HG03565 (cell line): ENCODE results near the gene C11orf91.
"Not testable (repeated sequence)": the region's sequence is repeated elsewhere in the genome, so short reads cannot be mapped to it uniquely, and the experiment has no call there.

ENCODE experiments used
- ATAC-seq: cut with Tn5 transposase; IDR thresholded peaks from one replicate; pipeline ENCODE4 v1.9.1; 2021; ENCODE audit warnings: mild to moderate bottlenecking, moderate library complexity; ENCODE audit not compliant: unreplicated experiment

Gene C11orf91

DNA sequence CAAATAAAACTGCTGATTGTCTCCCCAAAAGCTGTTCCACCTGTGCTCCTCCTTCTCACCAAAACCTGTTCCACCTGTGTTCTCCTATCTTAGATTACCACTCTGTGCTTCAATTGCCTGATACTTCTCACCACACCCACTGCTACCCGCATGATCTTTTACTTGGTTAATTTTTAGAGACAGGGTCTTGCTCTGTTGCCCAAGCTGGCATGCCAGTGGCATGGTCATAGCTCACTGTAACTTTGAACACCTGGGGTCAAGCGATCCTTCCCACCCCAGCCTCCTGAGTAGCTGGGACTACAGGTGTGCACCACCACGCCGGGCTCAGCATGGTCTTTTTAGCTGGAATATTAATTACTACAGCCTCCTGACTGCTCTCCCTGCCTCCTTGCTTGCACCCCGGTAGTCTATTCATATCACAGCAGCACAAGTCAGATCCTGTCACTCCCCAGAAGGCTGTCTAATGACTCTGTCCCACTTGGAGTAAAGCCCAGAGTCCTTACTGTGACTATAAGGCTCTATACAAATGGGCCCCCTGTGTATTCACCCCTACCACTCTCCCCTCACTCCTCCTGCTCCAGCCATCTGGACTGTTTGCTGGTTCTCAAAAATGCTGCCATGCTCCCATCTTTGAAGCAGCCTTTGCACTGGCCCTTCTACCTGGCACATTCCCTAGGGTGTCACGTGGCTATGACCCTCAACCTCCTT, 3.5 kb downstream of the C11orf91 start:
- ATAC-seq, result no peak

DNA sequence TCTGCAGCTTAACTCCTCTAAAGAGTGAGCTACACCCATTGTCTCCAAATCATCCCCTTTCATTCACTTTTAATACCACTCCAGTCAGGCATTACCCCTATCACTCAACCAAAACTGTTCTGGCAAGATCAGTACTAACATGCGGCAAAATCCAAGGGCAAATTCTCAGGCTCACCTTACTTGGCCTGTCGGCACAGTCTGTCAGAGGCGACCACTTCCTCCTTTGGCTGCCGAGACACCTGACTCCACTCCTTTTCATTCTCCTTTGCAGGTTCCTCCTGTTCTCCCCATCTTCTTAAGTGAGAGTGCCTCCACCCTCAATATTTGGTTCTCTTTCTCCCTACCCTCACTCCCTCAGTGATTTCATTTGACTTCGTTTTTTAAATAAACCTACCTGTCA, 4.2 kb downstream of the C11orf91 start:
- ATAC-seq, result no peak

DNA sequence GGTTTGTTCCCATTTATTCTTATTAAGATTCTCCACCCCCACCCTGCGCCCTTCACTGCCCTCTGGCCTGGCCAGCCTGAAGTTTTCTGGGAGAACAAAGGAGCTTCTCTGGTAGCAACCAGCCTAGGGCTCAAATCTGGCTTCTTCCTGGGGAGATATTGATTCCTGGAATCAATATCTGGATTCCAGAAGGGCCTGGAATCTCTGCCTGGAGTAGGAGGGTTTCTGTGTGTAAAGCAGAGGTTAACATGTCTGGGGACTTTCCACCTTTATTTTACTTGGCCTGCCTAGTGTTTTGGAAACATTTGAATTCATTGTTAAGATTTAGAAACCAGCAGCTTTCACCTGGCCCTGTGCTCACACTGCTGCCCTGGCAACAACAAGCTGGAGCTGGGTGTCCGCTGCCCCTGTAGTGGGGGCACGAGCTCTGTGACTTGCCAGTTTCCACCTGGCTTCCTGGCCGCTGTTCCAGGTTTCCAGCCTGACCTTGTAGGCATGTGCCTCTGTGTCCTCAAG, 5.5 kb downstream of the C11orf91 start:
- ATAC-seq, result no peak

DNA sequence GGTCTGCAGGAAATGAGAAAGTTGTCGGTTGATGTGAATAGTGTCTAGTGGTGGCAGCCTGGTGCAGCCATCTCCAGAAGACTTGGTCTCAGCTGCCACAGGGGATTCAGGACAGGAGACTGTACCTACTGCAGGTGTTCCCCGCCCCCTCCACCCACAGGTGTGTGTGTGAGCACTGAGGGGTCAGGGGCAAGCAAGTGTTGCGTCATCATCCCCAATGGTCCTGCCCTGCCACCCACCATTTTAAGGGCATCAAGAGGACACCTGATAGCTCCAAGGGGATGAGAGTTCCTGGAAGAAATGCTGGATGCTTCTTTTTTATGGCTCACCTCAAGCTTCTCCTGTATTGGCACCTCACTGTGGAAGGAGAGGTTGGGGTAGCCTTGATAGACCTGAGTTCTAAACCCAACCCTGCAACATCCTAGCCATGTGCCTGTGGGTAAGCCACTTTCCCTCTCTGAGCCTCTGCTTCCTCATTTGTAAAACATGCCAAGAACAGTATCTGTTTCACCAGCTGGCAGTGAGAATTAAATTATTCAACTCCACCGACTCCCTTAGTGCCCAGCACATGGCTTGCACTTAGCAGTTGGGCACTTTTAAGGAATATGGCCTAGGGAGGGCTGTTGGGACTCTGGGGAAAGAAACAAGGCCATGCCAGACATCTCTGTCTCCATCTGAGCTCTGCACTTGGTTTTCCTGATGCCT, 6.1 kb downstream of the C11orf91 start:
- no peak for ATAC-seq

DNA sequence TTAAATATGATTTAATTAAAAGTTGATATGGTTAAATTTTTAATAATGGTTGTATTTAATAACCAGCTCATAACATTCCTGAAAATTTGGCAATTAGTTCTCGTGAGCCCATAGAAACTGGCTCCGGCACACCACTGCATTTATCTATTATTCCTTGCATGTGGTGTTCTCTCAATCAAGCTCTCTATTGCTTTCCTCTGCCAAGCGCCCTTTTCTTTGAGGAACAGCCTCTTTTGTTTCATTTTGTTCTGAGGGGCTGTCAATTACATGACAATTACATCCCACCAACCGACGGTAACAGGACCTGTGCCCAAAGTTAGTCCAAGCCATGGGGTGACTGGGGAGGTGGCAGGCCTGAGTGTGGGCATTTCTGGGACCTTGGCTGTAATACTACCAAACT, 8.1 kb downstream of the C11orf91 start:
- ATAC-seq, result no peak

DNA sequence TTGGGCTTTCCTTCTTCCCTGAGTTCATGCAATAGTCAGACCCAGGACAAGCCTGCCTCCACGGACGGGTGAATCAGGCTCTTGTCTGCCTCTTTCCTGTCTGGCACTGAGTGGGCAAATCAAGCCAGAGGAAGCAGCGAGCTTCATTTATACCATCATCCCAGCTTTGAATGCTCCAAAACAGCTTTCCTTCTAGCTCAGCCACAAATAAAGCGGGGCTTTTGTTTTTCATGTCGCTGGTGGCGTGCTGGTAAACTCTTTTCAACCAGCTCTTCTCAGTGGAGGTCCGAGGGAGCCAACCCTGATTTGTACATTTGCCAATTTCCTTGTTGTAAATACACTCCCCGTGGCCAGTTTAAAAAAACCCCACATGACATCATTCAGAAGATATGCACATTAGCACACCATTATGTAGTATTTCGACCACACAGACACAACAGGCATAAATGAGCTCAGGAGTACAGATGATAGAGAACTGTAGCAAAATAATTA, 8.6 kb downstream of the C11orf91 start:
- no peak for ATAC-seq

DNA sequence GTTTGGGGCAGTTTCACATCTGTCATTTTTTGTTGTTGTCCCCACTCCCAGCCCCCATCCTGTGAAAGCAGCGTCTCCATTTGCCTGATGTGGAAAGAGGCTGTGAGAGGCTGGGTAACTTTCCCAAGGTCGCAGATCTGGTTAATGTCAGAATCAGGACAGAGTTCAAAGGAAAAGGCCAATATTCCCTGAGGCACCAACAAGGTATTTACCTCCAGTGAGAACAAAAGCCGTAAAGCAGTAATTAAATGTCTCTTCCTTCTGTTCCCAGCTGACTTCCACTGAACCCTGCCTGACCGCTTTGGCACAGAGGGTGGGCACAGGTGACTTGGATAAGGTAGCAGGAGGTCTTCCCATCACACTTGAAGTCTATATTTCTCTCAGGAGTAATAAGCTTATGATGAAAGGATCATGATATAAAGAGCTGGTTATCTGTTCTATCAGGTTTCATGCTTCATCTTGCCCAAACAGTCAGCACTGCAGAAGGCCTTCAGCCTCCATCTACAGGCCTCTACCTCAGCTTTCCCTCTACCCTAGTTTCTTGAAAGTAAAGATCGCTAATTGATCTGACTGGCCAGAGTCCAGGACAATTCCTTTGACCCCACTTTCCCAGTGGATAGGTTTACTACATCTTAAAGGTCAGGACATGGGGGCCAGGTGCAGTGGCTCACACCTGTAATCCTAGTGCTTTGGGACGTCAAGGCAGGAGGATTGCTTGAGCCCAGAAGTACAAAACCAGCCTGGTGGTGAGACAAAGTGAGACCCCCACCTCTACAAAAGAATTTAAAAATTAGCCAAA, 9.4 kb downstream of the C11orf91 start:
- no peak for ATAC-seq

DNA sequence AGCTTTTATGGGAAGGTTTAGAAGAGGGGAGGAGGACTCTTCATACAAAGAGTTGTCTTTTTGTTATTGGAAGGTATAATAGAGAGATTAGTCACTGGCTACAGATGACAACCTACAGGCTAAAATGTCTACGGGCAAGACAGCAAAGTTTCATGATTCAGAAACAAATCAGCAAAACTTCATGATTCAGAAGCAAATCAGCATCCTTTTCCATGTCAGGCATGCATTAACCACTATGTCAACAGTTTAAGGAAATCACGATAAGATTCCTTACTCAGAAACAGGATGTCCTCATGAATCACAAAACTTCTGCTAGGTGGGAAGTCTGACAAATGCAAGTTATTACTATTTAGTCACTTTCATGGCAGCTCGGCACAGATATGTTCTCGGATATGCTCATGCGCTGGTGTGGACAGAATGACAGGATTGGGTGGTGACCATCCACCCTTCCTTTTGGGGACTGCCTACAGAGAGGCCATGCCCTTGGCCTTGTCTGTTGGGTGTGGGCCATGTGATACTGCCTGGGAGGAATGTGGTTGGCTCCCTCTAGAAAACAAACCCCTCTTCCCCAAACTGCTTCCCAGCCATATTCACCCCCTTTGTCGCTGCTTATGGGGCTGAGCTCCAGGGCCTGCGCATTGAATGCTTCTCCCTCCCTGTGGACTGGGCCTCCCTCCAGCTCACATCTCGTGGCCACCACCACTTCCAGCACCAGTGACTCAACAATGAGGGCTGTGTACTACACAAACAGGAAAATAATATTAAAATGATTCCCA, 10.1 kb downstream of the C11orf91 start:
- no peak for ATAC-seq

DNA sequence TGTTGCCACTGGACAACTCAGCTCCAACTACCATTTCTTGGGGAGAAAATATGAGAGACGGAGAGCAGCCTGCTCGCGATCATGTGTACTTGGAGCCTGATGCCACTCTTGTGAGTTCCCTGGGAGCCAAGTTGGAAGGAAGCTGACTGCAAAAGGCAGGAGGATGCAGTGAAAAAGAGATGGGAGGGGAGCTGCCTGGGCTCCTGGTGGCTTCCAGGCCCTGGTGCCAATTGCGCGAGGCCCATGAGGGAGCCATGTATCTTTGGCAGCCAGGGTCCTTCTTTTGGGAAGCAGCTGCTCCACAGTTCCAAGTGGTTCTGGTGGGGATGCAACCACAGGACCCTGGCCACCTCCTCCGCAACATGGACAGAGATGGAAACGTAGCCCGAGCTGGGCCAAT, 11.1 kb downstream of the C11orf91 start:
- ATAC-seq, result no peak

DNA sequence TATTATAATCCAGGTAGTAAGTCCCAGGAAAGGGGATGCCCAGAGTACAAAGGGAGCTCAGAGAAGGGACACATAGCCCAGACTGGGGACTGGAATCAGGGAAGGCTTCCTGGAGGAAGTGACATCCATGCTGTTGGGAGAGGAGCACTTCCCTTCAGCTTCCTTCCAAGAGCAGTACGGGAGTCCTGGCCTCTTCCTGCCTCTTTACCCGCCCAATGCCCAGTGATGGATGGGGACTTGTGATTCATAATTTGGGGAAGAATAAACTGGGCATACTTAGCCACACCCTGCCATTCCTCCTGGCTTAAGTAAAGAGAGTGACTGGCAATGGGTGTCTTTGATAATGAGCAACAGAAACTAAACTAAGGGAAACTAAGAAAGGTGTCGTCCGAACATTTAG, 11.5 kb downstream of the C11orf91 start:
- no peak for ATAC-seq

DNA sequence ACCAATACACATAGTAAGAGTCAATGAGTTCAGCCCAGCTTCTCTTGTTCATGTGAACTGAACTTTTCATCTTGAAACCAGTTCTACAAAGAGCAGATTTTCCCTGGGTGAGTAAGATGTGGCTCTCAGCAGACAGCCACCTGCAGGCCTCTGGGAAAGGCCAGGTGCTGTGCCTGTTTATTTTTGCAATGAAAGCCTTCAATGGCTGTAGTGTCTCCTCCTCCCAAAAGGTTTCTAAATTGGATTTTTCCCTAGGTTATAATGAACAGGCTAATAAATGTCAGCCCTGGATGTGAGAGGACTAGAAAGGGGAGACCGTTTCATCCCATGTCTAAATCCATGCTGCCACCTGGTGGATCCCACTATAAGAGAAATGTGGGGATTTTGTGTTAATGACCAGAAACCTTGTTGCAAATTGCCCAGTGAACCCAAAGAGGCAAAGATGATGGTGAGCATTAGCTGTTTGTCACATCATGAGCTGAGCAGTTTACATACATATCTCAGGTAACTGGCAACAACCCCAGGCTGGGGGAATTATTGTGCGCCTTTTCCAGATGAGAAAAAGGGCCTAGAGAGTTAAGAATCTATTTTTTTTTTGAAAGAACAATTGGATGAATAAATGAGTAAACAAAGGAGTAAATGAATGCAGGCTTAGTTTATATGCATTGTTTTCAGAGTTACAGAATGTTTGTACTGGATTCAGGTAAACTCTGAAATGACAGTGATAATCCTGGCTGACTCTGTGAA, 12.7 kb downstream of the C11orf91 start:
- peak; percentile 41 for ATAC-seq

DNA sequence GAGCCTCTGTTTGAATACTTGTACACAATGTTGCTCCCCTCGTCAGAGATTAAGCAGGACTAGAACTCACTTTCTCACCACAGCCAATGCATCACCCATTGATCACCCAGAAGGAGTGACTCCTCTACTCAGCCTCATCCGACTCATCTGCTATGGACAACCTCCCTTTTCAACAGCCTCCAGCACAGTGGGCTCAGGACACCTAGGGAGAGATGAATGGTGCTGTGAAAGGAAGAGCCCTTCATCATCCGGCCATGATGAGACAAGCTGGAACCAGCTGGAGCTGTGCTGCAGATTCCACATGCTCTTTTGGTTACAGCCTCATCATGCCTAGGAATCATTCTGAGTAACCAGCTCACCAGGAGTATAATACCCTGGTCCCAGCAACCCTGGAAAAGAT, 15.5 kb downstream of the C11orf91 start:
- ATAC-seq, result no peak

DNA sequence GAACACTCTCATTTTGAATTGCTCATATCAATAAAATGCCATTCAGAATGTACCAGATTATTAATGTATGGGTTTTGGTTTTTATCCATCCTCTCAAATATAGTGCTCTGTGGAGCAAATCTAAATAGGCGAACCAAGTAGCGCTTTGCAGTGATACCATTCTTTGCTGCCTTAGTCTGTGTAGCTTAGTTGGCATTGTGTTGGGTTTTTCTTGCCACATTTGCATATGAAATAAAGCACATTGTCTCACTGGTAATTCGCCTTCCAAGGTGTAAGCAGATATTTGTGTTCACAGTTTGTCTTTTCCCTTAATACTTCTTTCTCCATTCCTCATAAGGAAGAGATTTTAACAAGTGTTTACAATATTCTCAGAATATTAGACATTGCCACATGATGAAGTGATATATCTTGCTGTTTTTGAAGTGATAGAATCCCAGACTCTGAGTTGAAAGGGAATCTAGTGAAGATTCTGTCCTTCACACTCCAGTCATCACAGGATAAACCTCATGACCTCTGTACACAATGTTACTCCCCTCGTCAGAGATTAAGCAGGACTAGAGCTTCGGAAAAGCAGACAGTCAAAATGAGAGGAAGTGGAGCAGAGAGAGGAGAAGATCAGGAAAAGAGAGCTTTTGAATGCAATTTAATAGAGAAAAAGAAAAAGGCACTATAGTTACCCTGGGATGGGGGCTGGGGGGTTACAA, 16.5 kb downstream of the C11orf91 start:
- ATAC-seq, result no peak

DNA sequence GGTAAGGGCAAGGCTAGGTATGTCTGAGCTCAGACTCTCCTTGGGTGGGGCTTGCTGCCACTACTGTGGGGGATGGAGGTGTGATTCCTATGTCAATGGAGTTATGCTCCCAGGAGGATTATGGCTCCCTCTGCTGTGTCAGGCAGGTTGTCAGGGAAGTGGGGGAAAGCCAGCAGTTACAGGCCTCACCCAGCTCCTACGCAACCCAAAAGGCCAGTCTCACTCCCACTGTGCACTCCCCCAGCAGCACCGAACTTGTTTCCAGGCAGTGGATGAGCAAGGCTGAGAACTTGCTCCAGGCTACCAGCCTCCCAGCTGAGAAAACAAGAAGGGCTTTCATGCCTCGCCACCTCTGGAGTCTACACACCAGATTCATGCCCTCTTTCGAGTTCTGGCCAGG, 18.2 kb downstream of the C11orf91 start:
- no peak for ATAC-seq

DNA sequence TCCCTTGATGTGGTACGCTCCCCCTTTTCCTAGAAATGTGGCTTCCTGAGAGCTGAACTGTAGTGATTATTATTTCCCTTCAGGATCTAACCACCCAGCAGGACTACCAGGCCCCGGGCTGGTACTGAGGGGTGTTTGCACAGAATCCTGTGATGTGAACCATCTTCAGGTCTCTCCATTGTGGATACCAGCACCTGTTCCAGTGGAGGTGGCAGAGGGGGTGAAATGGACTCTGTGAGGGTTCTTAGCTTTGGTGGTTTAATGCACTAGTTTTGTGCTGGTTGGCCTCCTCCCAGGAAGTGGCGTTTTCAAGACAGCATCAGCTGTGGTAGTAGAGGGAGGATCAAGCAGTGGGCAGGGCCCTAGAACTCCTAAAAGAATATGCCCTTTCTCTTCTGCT, 18.6 kb downstream of the C11orf91 start:
- no peak for ATAC-seq

DNA sequence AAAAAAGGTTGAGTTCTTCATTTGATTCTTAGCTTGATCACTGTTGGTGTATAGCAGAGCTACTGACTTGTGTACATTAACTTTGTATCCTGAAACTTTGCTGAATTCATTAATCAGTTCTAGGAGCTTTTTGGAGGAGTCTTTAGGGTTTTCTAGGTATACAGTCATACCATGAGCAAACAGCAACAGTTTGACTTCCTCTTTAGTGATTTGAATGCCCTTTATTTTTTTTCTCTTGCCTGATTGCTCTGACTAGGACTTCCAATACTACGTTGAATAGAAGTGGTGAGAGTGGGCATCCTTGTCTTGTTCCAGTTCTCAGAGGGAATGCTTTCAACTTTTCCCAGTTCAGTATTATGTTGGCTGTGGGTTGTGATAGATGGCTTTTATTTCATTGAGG, 22.0 kb downstream of the C11orf91 start:
- ATAC-seq, result not testable (repeated sequence)

DNA sequence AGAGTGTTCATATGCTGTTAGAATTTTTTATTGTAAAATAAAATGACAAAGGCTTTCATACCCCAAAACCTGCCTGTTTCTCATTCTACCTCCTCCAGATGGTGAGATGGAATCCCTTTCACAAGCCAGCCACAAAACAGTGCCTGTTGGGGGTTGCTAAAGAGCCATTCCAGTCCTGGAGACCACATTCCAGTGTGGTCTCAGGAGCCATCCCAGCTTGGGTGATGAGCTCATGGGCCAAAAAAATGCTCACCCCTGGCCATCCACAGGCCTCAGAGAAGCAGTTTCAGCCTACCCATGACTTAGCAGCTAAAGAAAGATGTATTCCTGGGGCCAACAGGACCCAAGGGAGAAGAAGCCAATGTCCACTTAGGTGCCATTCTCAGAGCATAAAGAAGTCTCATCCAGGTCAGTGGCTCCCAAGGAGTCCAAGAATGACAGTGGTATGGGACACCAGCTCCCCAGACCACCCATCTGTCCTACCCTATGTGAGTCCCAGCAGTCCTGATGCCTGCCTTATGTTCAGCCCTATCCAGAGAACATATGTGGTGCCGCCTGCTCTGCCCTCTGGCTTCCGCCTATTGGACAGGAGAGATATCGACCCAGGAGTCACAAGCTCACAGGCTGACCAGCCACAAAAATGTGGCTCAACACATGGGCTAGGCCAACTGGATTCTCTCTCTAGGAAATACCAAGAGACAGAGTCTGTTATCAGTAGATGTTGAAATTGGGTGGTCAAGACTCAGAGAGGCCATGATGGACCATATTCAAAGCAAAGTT, 26.4 kb downstream of the C11orf91 start:
- ATAC-seq, result no peak

DNA sequence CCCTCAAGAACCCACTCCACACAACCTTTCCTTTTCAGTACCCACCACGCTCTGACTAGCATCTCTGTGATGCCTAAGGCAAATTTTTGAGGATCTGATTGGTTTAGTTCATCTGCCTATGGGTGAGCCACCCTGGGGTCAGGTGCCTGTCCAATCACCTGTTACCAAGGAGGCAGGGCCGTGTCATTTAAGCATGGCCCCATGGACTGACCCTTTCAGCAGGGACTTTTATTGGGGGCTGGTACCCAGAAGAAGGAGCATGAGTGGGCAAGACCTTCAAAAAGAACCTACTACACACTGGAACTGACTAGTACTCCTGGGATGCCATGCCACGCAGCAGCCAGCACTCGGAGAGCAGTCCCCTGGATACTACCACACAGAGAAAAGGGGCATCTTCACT, 28.4 kb downstream of the C11orf91 start:
- no peak for ATAC-seq
